RWPE1 (cell line): ENCODE results near the gene EVI2B.

Experiments used
- CTCF ChIA-PET: fragments of 350-600 bp; sonication (Branson Sonifier 250); formaldehyde crosslinking; extraction: SDS; loops from one replicate; lab custom pipeline; 2021; lab: Yijun Ruan, JAX
- POLR2A ChIA-PET: fragments of 400-600 bp; formaldehyde crosslinking; extraction: SDS; loops from one replicate; lab custom pipeline; 2020; ENCODE audit warnings: antibody characterized with exemption; ENCODE audit not compliant: low non-redundant PET; lab: Yijun Ruan, JAX
- DNase-seq: peaks from one replicate; pipeline ENCODE4 v3.0.0; 2012; ENCODE audit warnings: low spot score
- H3K27ac ChIP-seq: fragments of 450-650 bp; 2 replicates; pipeline ENCODE4 v1.5.1; 2017
- TF ChIP-seq, protein P1 (sequence below): fragments of 450-650 bp; conservative IDR thresholded peaks from 2 replicates; pipeline ENCODE4 v1.5.1; 2017; ENCODE audit warnings: low read depth, mild to moderate bottlenecking

EVI2B gene

DNA sequence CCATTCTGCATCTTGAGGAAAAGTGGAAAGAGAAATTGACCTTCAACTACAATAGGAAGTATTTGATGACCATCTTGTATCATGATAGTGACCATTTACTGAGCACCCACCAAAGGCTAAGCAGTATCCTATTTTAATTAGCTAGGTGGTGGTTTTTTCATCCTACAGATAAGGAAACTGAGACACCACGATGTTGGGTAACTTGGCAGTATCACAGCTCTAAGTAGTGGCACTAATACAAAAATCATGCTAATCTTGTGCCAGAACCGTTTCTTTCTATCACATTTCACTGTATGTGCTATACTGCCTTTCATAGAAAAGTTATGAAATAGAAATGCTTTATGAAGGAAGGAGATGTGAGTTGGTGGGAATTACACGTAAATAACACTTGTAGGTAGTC is 2.3 kb downstream of the EVI2B start:
- DNase-seq = no peak
- no peak overlapping the region for H3K27ac ChIP-seq
- CTCF ChIA-PET = no interaction called here
- POLR2A ChIA-PET = no interaction called here
- TF ChIP-seq, protein P1, sequence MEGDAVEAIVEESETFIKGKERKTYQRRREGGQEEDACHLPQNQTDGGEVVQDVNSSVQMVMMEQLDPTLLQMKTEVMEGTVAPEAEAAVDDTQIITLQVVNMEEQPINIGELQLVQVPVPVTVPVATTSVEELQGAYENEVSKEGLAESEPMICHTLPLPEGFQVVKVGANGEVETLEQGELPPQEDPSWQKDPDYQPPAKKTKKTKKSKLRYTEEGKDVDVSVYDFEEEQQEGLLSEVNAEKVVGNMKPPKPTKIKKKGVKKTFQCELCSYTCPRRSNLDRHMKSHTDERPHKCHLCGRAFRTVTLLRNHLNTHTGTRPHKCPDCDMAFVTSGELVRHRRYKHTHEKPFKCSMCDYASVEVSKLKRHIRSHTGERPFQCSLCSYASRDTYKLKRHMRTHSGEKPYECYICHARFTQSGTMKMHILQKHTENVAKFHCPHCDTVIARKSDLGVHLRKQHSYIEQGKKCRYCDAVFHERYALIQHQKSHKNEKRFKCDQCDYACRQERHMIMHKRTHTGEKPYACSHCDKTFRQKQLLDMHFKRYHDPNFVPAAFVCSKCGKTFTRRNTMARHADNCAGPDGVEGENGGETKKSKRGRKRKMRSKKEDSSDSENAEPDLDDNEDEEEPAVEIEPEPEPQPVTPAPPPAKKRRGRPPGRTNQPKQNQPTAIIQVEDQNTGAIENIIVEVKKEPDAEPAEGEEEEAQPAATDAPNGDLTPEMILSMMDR = no peak

DNA sequence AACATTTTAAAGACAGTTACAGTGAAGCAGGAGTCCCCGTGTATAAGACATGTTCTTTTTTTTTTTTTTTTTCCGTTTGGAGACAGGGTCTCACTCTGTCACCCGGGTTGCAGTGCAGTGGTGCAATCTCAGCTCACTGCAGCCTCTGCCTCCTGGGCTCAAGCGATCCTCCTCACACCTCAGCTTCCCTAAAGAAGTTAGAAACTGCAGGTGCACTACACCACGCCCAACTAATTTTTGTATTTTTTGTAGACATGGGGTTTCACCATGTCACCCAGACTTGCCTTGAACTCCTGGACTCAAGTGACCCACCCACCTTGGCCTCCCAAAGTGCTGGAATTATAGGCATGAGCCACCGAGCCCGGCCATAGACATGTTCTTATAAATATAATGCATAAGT is 3.0 kb downstream of the EVI2B start:
- H3K27ac ChIP-seq = no peak overlapping the region
- no peak for DNase-seq
- CTCF ChIA-PET = interaction anchor here (0.6 kb wide), 1 partner anchor 605 kb away, joined by 12 read pairs; no protein-coding TSS in a partner anchor
- TF ChIP-seq, protein P1 = no peak
- POLR2A ChIA-PET = no interaction called here

DNA sequence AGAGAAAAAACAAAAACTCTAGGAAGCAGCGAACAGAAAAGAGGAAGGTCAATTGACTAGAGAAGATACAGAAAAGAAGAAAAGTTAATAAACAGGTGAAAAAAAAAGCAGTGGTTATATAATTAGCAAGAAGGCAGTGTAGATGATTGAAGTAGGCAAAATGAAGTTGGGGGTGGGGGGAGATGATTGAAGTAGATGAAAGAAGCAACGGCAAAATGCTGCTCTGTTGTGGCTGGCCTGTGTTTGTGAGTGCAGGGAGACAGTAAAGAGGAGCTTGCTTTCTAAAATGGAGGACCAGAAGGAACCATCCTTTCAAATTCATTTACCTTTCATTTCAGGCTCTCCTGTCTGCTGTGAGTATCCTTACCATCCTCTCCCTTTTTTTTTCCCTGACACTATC is 3.6 kb downstream of the EVI2B start:
- ChIA-PET CTCF (no interaction called here), POLR2A (no interaction called here)
- TF ChIP-seq, protein P1 = no peak
- no peak for DNase-seq
- H3K27ac ChIP-seq = no peak overlapping the region

DNA sequence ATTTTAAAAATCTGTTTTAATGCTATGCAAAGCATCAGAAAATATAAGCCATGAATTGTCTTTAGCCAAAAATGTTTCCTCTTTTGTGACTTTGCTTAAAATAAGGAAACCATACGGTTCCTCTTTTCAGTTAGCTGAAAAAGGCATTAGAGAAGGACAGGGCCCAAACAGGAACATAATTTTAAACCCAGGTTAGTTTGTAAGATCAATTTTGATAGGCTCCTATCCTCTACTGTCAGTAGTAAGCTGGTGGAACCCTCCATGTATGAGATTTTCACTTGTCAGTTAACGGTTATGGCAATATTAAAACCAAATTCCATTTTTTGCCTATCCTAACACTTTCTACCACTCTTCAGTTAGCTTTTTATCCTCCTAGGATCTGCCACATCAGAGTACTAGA is 4.3 kb downstream of the EVI2B start:
- CTCF ChIA-PET = no interaction called here
- H3K27ac ChIP-seq = no peak overlapping the region
- TF ChIP-seq, protein P1 = no peak
- DNase-seq = no peak
- POLR2A ChIA-PET = no interaction called here

DNA sequence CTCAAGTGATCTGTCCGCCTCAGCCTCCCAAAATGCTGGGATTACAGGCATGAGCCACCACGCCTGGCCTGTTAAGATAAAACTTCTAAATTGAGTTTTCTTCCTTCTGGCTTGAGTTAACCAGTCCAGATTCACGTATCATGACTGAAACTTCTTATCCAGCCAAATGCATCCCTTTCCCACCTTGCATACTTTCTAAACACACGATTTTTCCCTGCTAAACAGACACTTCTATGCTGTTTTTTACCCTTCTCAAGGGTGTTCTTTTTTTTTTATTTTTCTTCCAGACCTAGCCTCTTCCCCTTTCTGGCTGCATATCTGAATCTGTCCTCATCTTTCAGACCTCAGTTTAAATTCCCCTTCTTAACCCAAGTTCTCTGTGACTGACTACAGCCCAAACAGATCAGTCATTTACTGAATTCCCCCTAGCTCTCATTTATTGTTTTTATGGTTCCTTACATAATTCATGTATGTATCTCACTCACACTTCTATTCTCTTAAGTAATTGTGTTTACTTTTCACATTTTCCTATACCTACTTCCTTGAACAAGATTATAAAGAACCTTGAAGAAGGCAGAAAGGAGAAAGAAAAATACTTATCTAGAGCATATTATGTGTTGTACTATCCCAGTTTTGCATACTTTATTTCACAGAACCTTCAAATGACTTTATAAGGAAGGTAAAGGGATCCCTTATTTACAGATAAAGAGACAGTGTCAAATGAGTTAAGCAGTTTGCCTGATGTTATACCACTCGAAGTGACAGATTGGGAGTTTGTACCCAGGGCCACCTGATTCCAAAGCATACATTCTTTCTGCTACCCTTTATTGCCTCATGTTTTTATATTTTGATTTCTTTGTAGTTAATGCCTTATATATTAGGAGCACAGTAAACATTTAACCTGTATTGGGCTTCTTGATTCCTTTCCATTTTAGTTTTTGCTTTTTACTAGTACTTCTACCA is 5.2 kb downstream of the EVI2B start:
- no peak overlapping the region for H3K27ac ChIP-seq
- TF ChIP-seq, protein P1 = no peak
- POLR2A ChIA-PET = no interaction called here
- DNase-seq = no peak
- CTCF ChIA-PET = no interaction called here

DNA sequence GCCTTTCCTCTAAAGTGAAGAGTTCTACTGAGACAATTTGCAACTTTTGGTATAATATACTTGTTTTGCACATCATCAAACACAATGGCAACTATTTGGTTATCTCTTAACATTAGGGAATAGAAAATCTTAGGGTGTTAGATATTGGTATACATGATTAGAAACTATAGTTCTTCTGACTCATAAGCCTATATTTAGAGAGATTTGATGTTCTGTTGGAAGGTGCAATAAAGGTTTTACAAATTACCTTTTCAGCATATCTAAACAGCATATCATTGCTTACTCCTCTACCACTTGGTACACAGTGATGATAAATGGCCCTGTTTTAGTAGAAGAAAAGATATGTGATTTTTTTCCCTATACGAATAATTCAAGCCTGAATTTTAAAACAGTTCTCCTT is 6.2 kb downstream of the EVI2B start:
- CTCF ChIA-PET = no interaction called here
- POLR2A ChIA-PET = no interaction called here
- H3K27ac ChIP-seq = no peak overlapping the region
- DNase-seq = no peak
- TF ChIP-seq, protein P1 = no peak
